Lower lobe of right lung (tissue), 2 donors: ENCODE measurements around the gene ICA1. TPM values are rescaled to one million over a fixed set of nuclear protein-coding genes. Genes with fewer than 3 reads are reported as not detected.

ENCODE experiments used
- ATAC-seq, 2 donors: fragments of 200-7000 bp; cut with Tn5 transposase; one replicate each; pipeline ENCODE4 v1.9.1; 2020 to 2022; ENCODE audit warnings: mild to moderate bottlenecking in 2 of 2, moderate library complexity in 2 of 2
- DNase-seq: peaks from one replicate; pipeline ENCODE4 v3.0.0-alpha.2; 2020
- H3K27ac ChIP-seq: fragments of 200-600 bp; one replicate; pipeline ENCODE4 v1.8.0; 2022
- H3K27me3 ChIP-seq: fragments of 200-600 bp; one replicate; pipeline ENCODE4 v1.8.0; 2022; ENCODE audit warnings: low read depth
- H3K36me3 ChIP-seq: fragments of 200-600 bp; one replicate; pipeline ENCODE4 v1.8.0; 2022; ENCODE audit warnings: mild to moderate bottlenecking
- H3K4me1 ChIP-seq: fragments of 200-600 bp; one replicate; pipeline ENCODE4 v1.8.0; 2022
- H3K4me3 ChIP-seq: fragments of 200-600 bp; one replicate; pipeline ENCODE4 v1.8.0; 2022; ENCODE audit warnings: mild to moderate bottlenecking
- H3K9me3 ChIP-seq: fragments of 200-600 bp; one replicate; pipeline ENCODE4 v1.8.0; 2022
- intact Hi-C: fragments of 100-400 bp; cut with DNase I; formaldehyde crosslinking; loops from one replicate; pipeline ENCODE4 v1.11.0; 2022
- total RNA-seq: library from RNA; stranded (reverse); fragmentation: NEBNext Ultra II Directional; extraction: Animal tissue kit (Norgen Biotek cat#: 25700); gene quantifications from one replicate; pipeline ENCODE4 v1.2.1, GENCODE V29; 2021
- TF ChIP-seq, protein P1 (sequence below): fragments of 200-600 bp; IDR thresholded peaks from one replicate; pipeline ENCODE4 v1.8.0; 2022; ENCODE audit warnings: antibody characterized with exemption, mild to moderate bottlenecking
- donor health status: DM: no; HTN: yes; CAD: no; lungs with severe emphysema.

ICA1 gene
- total RNA-seq, 1 donor from 2014 or later = 19.5 TPM

DNA sequence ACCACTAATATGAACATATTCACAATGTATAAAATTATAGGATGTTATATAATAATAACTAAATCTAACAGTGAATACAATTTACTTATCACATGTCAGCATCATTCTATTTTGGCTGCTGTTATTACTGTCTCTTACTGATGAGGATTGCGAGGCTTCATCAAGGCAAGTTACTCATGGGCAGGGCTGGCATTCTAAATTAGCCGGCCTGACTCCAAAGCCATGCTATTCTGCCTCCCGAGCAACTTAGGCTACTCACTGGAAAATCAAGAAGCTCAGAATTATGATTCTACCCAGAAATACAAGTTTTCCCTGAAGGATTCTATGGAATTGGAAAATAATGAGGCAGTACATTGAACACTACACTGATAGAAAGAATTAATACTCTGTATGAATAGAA lies 101.7 kb downstream of the ICA1 start:
- Histone ChIP-seq H3K4me3 (no peak overlapping the region), H3K9me3 (no peaks in the 10 kb centered on the region), H3K4me1 (no peaks in the 10 kb centered on the region), H3K27ac (no peak overlapping the region), H3K27me3 (no peaks in the 10 kb centered on the region), H3K36me3 (peaks cover 6% of the 10 kb centered on the region)
- ATAC-seq (no peak), DNase-seq (no peak)
- TF ChIP-seq, protein P1, sequence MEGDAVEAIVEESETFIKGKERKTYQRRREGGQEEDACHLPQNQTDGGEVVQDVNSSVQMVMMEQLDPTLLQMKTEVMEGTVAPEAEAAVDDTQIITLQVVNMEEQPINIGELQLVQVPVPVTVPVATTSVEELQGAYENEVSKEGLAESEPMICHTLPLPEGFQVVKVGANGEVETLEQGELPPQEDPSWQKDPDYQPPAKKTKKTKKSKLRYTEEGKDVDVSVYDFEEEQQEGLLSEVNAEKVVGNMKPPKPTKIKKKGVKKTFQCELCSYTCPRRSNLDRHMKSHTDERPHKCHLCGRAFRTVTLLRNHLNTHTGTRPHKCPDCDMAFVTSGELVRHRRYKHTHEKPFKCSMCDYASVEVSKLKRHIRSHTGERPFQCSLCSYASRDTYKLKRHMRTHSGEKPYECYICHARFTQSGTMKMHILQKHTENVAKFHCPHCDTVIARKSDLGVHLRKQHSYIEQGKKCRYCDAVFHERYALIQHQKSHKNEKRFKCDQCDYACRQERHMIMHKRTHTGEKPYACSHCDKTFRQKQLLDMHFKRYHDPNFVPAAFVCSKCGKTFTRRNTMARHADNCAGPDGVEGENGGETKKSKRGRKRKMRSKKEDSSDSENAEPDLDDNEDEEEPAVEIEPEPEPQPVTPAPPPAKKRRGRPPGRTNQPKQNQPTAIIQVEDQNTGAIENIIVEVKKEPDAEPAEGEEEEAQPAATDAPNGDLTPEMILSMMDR = no peak
- intact Hi-C loops = no loop called here

DNA sequence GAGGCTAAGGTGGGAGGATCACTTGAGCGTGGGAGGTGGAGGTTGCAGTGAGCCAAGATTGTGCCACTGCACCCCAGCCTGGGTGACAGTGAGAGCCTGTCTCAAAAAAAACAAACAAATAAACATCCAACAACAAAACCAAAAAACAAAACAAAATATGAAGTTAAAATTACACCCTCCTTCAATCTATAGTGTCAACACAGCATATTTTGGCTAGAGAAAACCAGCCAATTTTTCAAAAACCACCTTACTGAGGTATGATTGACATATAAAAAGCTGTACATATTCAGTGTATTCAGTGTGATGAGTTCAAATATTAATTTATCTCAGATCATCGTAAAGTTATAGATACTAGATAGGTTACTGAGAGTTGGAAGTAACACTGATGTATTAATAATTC lies 102.4 kb downstream of the ICA1 start:
- ATAC-seq = no peak
- peaks cover 6% of the 10 kb centered on the region for H3K36me3 ChIP-seq
- no peak for DNase-seq
- no peaks in the 10 kb centered on the region for H3K4me1 ChIP-seq
- no peak overlapping the region for H3K4me3 ChIP-seq
- no peak overlapping the region for H3K27ac ChIP-seq
- H3K9me3 ChIP-seq = no peaks in the 10 kb centered on the region
- TF ChIP-seq, protein P1 = no peak
- no peaks in the 10 kb centered on the region for H3K27me3 ChIP-seq
- intact Hi-C loops = no loop called here

DNA sequence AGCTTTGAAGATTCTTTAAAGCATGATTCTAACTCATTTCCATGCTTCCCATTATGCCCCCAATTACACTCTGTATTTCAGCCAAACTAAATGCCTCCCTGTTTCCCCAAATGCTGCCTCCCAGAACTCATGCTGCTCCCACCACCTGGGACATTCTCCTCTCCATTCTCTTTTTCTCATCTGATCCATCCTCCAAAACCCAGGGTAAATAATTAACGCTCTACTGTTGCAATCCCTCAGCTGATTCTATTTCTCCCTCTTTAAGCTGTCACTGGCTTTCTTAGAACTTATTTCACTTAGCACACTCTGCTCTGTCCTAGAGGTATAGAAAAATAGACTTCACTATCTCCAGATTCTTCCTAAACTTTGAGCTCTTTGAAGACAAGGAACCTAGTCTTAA lies 104.7 kb downstream of the ICA1 start:
- no peak overlapping the region for H3K27ac ChIP-seq
- no peaks in the 10 kb centered on the region for H3K4me1 ChIP-seq
- peaks cover 6% of the 10 kb centered on the region for H3K36me3 ChIP-seq
- H3K27me3 ChIP-seq = no peaks in the 10 kb centered on the region
- no peak overlapping the region for H3K4me3 ChIP-seq
- TF ChIP-seq, protein P1 = no peak
- intact Hi-C loops = no loop called here
- H3K9me3 ChIP-seq = no peaks in the 10 kb centered on the region
- ATAC-seq = no peak
- no peak for DNase-seq

DNA sequence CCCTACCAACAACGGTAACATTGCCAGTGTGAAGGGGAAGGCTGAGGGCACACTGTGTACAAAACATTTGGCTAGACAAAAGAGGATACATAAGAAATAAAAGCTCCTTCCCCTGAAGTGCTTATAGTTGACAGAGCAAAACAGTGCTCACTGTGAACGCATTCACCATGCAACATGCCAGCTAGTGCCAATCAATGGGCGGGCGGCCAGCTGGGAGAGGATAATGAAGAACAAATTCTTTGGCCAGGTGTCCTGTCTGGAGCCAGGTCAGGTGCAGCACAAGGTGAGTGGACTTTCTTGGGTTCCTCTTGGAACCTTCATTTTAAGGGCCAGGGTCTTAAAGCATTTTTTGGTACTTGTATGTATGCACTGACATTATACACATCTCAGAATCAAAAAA lies 106.1 kb downstream of the ICA1 start:
- H3K27ac ChIP-seq = no peak overlapping the region
- TF ChIP-seq, protein P1 = no peak
- H3K4me3 ChIP-seq = no peak overlapping the region
- H3K36me3 ChIP-seq = peaks cover 6% of the 10 kb centered on the region
- no peaks in the 10 kb centered on the region for H3K4me1 ChIP-seq
- intact Hi-C loops = no loop called here
- H3K9me3 ChIP-seq = no peaks in the 10 kb centered on the region
- DNase-seq (no peak), ATAC-seq (no peak)
- no peaks in the 10 kb centered on the region for H3K27me3 ChIP-seq

DNA sequence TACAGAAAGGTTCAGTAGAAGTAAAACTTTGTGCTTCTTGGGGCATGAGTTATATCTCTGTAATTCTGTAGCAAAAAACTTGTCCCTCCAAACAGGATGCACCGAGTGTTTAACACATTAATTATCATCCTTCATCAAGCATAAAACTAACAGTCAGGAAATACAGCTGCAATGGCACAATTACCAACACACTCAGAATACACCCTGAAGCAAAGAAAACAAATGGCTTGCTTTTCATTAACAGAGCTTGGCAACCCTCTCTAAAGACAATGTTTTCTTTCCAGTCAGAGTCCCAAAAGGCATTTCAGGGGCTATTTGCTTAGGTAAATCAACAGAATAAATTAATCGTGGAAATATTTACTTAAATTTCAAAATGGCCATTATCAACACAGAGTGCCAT lies 107.7 kb downstream of the ICA1 start:
- no peak overlapping the region for H3K4me3 ChIP-seq
- peaks cover 6% of the 10 kb centered on the region for H3K36me3 ChIP-seq
- ATAC-seq (no peak), DNase-seq (no peak)
- no peaks in the 10 kb centered on the region for H3K9me3 ChIP-seq
- intact Hi-C loops = no loop called here
- H3K27ac ChIP-seq = no peak overlapping the region
- TF ChIP-seq, protein P1 = no peak
- peaks cover 8% of the 10 kb centered on the region for H3K4me1 ChIP-seq
- H3K27me3 ChIP-seq = no peaks in the 10 kb centered on the region
